H54 (cell line): ENCODE measurements around the gene OGA.

ENCODE experiments used
- DNase-seq: peaks from one replicate; pipeline ENCODE4 v3.0.0; 2011; ENCODE audit warnings: low spot score, mixed read lengths; ENCODE audit not compliant: insufficient read length
- FAIRE-seq: peaks from 3 replicates; lab custom pipeline; 2011; peaks lifted over from hg19 to GRCh38; lab: Jason Lieb, UNC
- POLR2A ChIP-seq: IDR thresholded peaks from 2 replicates; pipeline ENCODE4 v1.6.1; 2011; ENCODE audit warnings: low read depth, mild to moderate bottlenecking, low read length

The OGA gene

GRCh38 chr10:101818119-101818871, at the start of gene OGA:
Gene OGA (minus strand): TSS chr10:101818444. CDS start chr10:101818022, 422 bp downstream.
- FAIRE-seq: peak; percentile 84
- peak; percentile 93 for TF ChIP-seq POLR2A
- peak; percentile 95 for DNase-seq

GRCh38 chr10:101867931-101868330, 49.7 kb upstream of the OGA start:
- DNase-seq (no peak), FAIRE-seq (no peak)
- no peak for TF ChIP-seq POLR2A

- no peak for TF ChIP-seq POLR2A
- no peak for FAIRE-seq
- no peak for DNase-seq
Observed at GRCh38 chr10:101859530-101859929, 41.3 kb upstream of the OGA start.

- FAIRE-seq (no peak), DNase-seq (no peak)
- no peak for TF ChIP-seq POLR2A
Observed at GRCh38 chr10:101858723-101859500, 40.7 kb upstream of the OGA start.

- FAIRE-seq (no peak), DNase-seq (no peak)
- no peak for TF ChIP-seq POLR2A
Observed at GRCh38 chr10:101857802-101858476, 39.7 kb upstream of the OGA start.

GRCh38 chr10:101856626-101857025, 38.4 kb upstream of the OGA start:
- DNase-seq (no peak), FAIRE-seq (no peak)
- TF ChIP-seq POLR2A: no peak

GRCh38 chr10:101851411-101852116, 33.3 kb upstream of the OGA start:
- TF ChIP-seq POLR2A: no peak
- FAIRE-seq (no peak), DNase-seq (no peak)

- no peak for DNase-seq
- no peak for TF ChIP-seq POLR2A
- no peak for FAIRE-seq
Observed at GRCh38 chr10:101850749-101851148, 32.5 kb upstream of the OGA start.

GRCh38 chr10:101848894-101849351, 30.7 kb upstream of the OGA start:
- no peak for TF ChIP-seq POLR2A
- FAIRE-seq (no peak), DNase-seq (no peak)

- FAIRE-seq (no peak), DNase-seq (no peak)
- TF ChIP-seq POLR2A: no peak
Observed at GRCh38 chr10:101848408-101848807, 30.2 kb upstream of the OGA start.

GRCh38 chr10:101845893-101846292, 27.6 kb upstream of the OGA start:
- FAIRE-seq: no peak
- no peak for TF ChIP-seq POLR2A
- no peak for DNase-seq

- FAIRE-seq (no peak), DNase-seq (no peak)
- TF ChIP-seq POLR2A: no peak
Observed at GRCh38 chr10:101843032-101844021, 25.1 kb upstream of the OGA start, which contains the start of gene KCNIP2. Gene KCNIP2 (minus strand): TSS chr10:101843800. CDS start chr10:101843568, 232 bp downstream.
